GM23338 (cell line): ENCODE results near the gene BCOR. TPM values are rescaled to one million over a fixed set of nuclear protein-coding genes. Genes with fewer than 3 reads are reported as not detected.

Source experiments
- ATAC-seq: fragments of 200-7000 bp; cut with Tn5 transposase; 3 replicates; pipeline ENCODE4 v1.9.1; 2020
- DNase-seq: peaks from one replicate; pipeline ENCODE4 v3.0.0-alpha.2; 2015; ENCODE audit warnings: low spot score
- H2AFZ ChIP-seq: fragments of 200-600 bp; sonication (generic); 2 replicates; pipeline ENCODE4 v1.8.0; 2016; ENCODE audit warnings: antibody characterized with exemption, mild to moderate bottlenecking, moderate library complexity
- H3F3A ChIP-seq: fragments of 200-600 bp; sonication (generic); replicated peaks from 2 replicates; pipeline ENCODE4 v1.8.0; 2017; ENCODE audit warnings: antibody characterized with exemption, mixed run types, low read depth
- H3K27ac ChIP-seq: fragments of 200-600 bp; sonication (generic); 2 replicates; pipeline ENCODE4 v1.6.1; 2016; ENCODE audit warnings: low read depth
- H3K27me3 ChIP-seq: fragments of 200-600 bp; sonication (generic); 2 replicates; pipeline ENCODE4 v1.8.0; 2016; ENCODE audit warnings: mild to moderate bottlenecking, mixed run types, moderate library complexity; ENCODE audit not compliant: insufficient read depth
- H3K36me3 ChIP-seq: fragments of 200-600 bp; sonication (generic); 2 replicates; pipeline ENCODE4 v1.8.0; 2016; ENCODE audit warnings: mild to moderate bottlenecking; ENCODE audit not compliant: insufficient read depth
- H3K4me1 ChIP-seq: fragments of 200-600 bp; sonication (generic); 2 replicates; pipeline ENCODE4 v1.8.0; 2016; ENCODE audit warnings: mild to moderate bottlenecking, moderate library complexity; ENCODE audit not compliant: insufficient read depth
- H3K4me2 ChIP-seq: fragments of 200-600 bp; sonication (generic); 2 replicates; pipeline ENCODE4 v1.7.1; 2017; ENCODE audit warnings: mixed run types
- H3K4me3 ChIP-seq: fragments of 200-600 bp; sonication (generic); 2 replicates; pipeline ENCODE4 v1.6.1; 2016; ENCODE audit warnings: mixed run types
- H3K79me2 ChIP-seq: fragments of 200-600 bp; sonication (generic); replicated peaks from 2 replicates; pipeline ENCODE4 v1.8.0; 2017; ENCODE audit warnings: mild to moderate bottlenecking; ENCODE audit not compliant: insufficient read depth
- H3K9me2 ChIP-seq: fragments of 200-600 bp; sonication (generic); 2 replicates; pipeline ENCODE4 v1.8.0; 2017; ENCODE audit not compliant: insufficient read depth
- H4K20me1 ChIP-seq: fragments of 200-600 bp; sonication (generic); replicated peaks from 2 replicates; pipeline ENCODE4 v1.8.0; 2017; ENCODE audit warnings: mild to moderate bottlenecking; ENCODE audit not compliant: insufficient read depth
- H3K27ac Mint-ChIP-seq: 2 replicates; pipeline ENCODE4 v1.8.0; 2020; ENCODE audit warnings: inconsistent platforms, mild to moderate bottlenecking, moderate library complexity, mixed read lengths
- H3K27me3 Mint-ChIP-seq: 3 replicates; pipeline ENCODE4 v1.8.0; 2022; ENCODE audit warnings: low read depth, mild to moderate bottlenecking, moderate library complexity, mixed read lengths, inconsistent platforms; ENCODE audit not compliant: insufficient read depth, poor library complexity
- H3K36me3 Mint-ChIP-seq: 3 replicates; pipeline ENCODE4 v1.8.0; 2021; ENCODE audit warnings: low read depth, mild to moderate bottlenecking, inconsistent platforms, moderate library complexity, mixed read lengths
- H3K4me1 Mint-ChIP-seq: 3 replicates; pipeline ENCODE4 v1.8.0; 2020; ENCODE audit warnings: mild to moderate bottlenecking, inconsistent platforms, mixed read lengths
- H3K4me3 Mint-ChIP-seq: 3 replicates; pipeline ENCODE4 v1.8.0; 2021; ENCODE audit warnings: moderate library complexity, mild to moderate bottlenecking, inconsistent platforms, mixed read lengths
- H3K9me3 Mint-ChIP-seq: 3 replicates; pipeline ENCODE4 v1.8.0; 2020; ENCODE audit warnings: moderate library complexity, mild to moderate bottlenecking, inconsistent platforms, mixed read lengths
- CREB1 ChIP-seq: fragments of 250-450 bp; sonication (Bioruptor Pico); IDR thresholded peaks from 2 replicates; pipeline ENCODE4 v1.5.0; 2020; ENCODE audit warnings: low read depth, mild to moderate bottlenecking, moderate library complexity
- EZH2 ChIP-seq: fragments of 200-600 bp; sonication (generic); IDR thresholded peaks from one replicate; pipeline ENCODE4 v1.8.0; 2017; ENCODE audit warnings: antibody characterized with exemption, mild to moderate bottlenecking, low read depth; ENCODE audit not compliant: unreplicated experiment
- JUNB ChIP-seq: IDR thresholded peaks from one replicate; pipeline ENCODE4 v1.6.1; 2016; ENCODE audit warnings: antibody characterized with exemption; ENCODE audit not compliant: unreplicated experiment
- NANOG ChIP-seq: IDR thresholded peaks from 2 replicates; pipeline ENCODE4 v1.6.1; 2016; ENCODE audit warnings: antibody characterized with exemption, borderline replicate concordance
- STAT1 ChIP-seq: IDR thresholded peaks from one replicate; pipeline ENCODE4 v1.6.1; 2016; ENCODE audit warnings: antibody characterized with exemption; ENCODE audit not compliant: unreplicated experiment
- ZNF114 ChIP-seq: fragments of 250-450 bp; sonication (Bioruptor Pico); IDR thresholded peaks from 2 replicates; pipeline ENCODE4 v1.5.0; 2020; ENCODE audit warnings: mild to moderate bottlenecking, moderate library complexity
- polyA plus RNA-seq: library from polyadenylated mRNA; unstranded; fragments of >200 nt; fragmentation: Nextera tagmentation; extraction: Ambion mirVana; gene quantifications from 2 replicates; pipeline ENCODE4 v1.2.1, GENCODE V29; 2016
- total RNA-seq: library from RNA; depleted of rRNA; stranded (reverse); fragments of >200 nt; shearing (Covaris generic); gene quantifications from 2 replicates; pipeline ENCODE4 v1.2.3, GENCODE V29; 2014
- TF ChIP-seq, protein P1 (sequence below): IDR thresholded peaks from one replicate; pipeline ENCODE4 v1.6.1; 2018; ENCODE audit warnings: antibody characterized with exemption; ENCODE audit not compliant: unreplicated experiment
- TF ChIP-seq, protein P2 (sequence below), 2 experiments: fragments of 200-600 bp in 1 of 2; sonication (generic) in 1 of 2; conservative IDR thresholded peaks; 2 replicates each; pipeline versions ENCODE4 v1.5.1 to v1.6.1; 2016 to 2017; ENCODE audit warnings: antibody characterized with exemption in 2 of 2, low read depth in 2 of 2, mild to moderate bottlenecking in 2 of 2, moderate library complexity in 1 of 2

BCOR gene
- total and polyA plus RNA-seq, 2 experiments from 2014 or later = 25.5 to 60.8 TPM

DNA sequence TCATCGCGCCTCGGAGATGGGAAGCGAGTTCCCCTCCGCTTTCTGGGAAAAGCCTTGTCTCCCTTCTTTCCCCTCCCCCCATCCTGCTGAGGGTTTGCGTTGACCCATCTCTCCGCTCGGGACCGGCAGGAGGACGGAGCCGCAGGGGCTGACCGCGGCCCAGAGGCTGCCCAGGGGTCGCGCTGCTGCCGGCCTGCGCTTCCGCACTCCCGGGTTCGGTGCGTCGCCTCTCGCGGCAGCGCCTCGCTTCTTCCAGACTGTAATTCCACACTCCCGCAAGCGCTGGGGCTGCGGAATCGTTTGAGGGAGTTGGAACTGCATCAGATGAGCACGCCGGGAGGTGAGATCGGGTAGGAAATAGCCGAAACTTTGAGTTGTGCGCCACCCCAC is 88.3 kb downstream of the BCOR start:
- peaks cover 12% of the 10 kb centered on the region for H3K4me1 ChIP-seq
- H4K20me1 ChIP-seq = no peaks in the 10 kb centered on the region
- H3K9me2 ChIP-seq = no peaks in the 10 kb centered on the region
- Mint-ChIP-seq H3K4me1 (peaks cover 36% of the 10 kb centered on the region), H3K9me3 (peaks cover 2% of the 10 kb centered on the region; the same call in 1 of the 3 replicates), H3K27ac (no peak overlapping the region), H3K4me3 (peak overlapping the region; percentile 67), H3K27me3 (peaks cover 74% of the 10 kb centered on the region), H3K36me3 (no peaks in the 10 kb centered on the region)
- TF ChIP-seq, protein P1, sequence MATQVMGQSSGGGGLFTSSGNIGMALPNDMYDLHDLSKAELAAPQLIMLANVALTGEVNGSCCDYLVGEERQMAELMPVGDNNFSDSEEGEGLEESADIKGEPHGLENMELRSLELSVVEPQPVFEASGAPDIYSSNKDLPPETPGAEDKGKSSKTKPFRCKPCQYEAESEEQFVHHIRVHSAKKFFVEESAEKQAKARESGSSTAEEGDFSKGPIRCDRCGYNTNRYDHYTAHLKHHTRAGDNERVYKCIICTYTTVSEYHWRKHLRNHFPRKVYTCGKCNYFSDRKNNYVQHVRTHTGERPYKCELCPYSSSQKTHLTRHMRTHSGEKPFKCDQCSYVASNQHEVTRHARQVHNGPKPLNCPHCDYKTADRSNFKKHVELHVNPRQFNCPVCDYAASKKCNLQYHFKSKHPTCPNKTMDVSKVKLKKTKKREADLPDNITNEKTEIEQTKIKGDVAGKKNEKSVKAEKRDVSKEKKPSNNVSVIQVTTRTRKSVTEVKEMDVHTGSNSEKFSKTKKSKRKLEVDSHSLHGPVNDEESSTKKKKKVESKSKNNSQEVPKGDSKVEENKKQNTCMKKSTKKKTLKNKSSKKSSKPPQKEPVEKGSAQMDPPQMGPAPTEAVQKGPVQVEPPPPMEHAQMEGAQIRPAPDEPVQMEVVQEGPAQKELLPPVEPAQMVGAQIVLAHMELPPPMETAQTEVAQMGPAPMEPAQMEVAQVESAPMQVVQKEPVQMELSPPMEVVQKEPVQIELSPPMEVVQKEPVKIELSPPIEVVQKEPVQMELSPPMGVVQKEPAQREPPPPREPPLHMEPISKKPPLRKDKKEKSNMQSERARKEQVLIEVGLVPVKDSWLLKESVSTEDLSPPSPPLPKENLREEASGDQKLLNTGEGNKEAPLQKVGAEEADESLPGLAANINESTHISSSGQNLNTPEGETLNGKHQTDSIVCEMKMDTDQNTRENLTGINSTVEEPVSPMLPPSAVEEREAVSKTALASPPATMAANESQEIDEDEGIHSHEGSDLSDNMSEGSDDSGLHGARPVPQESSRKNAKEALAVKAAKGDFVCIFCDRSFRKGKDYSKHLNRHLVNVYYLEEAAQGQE = no peak
- no peak for TF ChIP-seq CREB1 (CRISPR knock-in tag)
- no peak overlapping the region for H2AFZ ChIP-seq
- H3K36me3 ChIP-seq = no peaks in the 10 kb centered on the region
- peak; percentile 54 for DNase-seq
- H3K27me3 ChIP-seq = peaks cover 96% of the 10 kb centered on the region
- peak overlapping the region; percentile 58 for H3K4me3 ChIP-seq
- H3K79me2 ChIP-seq = no peaks in the 10 kb centered on the region
- no peaks in the 10 kb centered on the region for H3F3A ChIP-seq
- peak overlapping the region; percentile 81 for H3K4me2 ChIP-seq
- no peak overlapping the region for H3K27ac ChIP-seq
- ATAC-seq = no peak

DNA sequence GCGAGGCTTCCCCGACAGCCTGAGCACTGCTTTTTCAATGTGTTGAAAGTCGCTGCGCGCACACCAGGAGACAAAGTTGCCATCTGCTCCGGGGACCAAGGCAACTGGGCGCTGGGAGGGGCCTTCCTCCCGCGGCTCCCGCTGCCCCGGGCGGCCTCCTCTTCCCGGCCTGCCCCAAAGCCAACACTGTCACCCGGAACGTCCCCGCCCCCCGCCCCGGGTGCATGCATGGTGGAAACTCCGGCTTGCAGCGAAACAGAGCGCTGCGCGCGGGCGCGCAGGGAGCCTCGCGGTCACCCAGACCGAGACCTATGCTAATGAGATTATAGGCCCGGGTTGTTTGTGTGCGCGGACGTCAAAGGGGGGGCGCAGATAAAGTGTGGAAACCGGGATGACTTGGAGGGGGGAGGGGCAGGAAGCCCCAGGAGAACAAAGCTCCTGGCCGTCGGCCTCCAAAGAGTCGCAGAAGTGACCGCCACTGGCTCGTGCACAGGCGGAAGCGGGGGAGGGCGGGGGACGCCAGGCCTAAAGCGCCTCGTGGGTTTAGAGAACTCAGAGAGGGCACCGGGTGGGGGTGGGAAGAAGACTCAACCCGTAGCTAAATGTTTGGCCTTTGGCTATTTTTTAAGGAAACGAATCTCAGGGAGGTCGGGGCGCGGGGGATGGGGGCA is 88.8 kb downstream of the BCOR start:
- DNase-seq = peak; percentile 52
- no peaks in the 10 kb centered on the region for H3K9me2 ChIP-seq
- Mint-ChIP-seq H3K36me3 (no peaks in the 10 kb centered on the region), H3K27me3 (peaks cover 77% of the 10 kb centered on the region), H3K27ac (no peak overlapping the region), H3K4me3 (peak overlapping the region; percentile 67), H3K4me1 (peaks cover 42% of the 10 kb centered on the region), H3K9me3 (peaks cover 2% of the 10 kb centered on the region; the same call in 1 of the 3 replicates)
- H3K27me3 ChIP-seq = peaks cover 99% of the 10 kb centered on the region
- H3K4me2 ChIP-seq = peak overlapping the region; percentile 81
- H3F3A ChIP-seq = no peaks in the 10 kb centered on the region
- no peaks in the 10 kb centered on the region for H3K36me3 ChIP-seq
- peaks cover 17% of the 10 kb centered on the region for H3K4me1 ChIP-seq
- no peak for ATAC-seq
- H4K20me1 ChIP-seq = no peaks in the 10 kb centered on the region
- peak overlapping the region; percentile 58 for H3K4me3 ChIP-seq
- H2AFZ ChIP-seq = no peak overlapping the region
- H3K79me2 ChIP-seq = no peaks in the 10 kb centered on the region
- no peak overlapping the region for H3K27ac ChIP-seq
- TF ChIP-seq JUNB = no peak
- no peak for TF ChIP-seq ZNF114 (CRISPR knock-in tag)
- TF ChIP-seq, protein P2, sequence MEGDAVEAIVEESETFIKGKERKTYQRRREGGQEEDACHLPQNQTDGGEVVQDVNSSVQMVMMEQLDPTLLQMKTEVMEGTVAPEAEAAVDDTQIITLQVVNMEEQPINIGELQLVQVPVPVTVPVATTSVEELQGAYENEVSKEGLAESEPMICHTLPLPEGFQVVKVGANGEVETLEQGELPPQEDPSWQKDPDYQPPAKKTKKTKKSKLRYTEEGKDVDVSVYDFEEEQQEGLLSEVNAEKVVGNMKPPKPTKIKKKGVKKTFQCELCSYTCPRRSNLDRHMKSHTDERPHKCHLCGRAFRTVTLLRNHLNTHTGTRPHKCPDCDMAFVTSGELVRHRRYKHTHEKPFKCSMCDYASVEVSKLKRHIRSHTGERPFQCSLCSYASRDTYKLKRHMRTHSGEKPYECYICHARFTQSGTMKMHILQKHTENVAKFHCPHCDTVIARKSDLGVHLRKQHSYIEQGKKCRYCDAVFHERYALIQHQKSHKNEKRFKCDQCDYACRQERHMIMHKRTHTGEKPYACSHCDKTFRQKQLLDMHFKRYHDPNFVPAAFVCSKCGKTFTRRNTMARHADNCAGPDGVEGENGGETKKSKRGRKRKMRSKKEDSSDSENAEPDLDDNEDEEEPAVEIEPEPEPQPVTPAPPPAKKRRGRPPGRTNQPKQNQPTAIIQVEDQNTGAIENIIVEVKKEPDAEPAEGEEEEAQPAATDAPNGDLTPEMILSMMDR (conservative IDR thresholded peaks at IDR 0.05; ENCODE audit: low read depth in 2 of 2) = no peak
- no peak for TF ChIP-seq EZH2
- TF ChIP-seq, protein P1 = no peak
- TF ChIP-seq CREB1 (CRISPR knock-in tag) = no peak
- no peak for TF ChIP-seq NANOG
- no peak for TF ChIP-seq STAT1
